Measurements from ENCODE around the gene PYM1.

The PYM1 gene

GRCh38 chr12:55912908-55913307 is 14.8 kb downstream of the PYM1 start:
- no peak overlapping the region for H3K4me3 ChIP-seq (ENCODE audit: low read depth, low read length)
- DNase-seq (ENCODE audit: low read depth), result no peak
- TF ChIP-seq CTCF (IDR thresholded peaks at IDR 0.05; ENCODE audit: control insufficient read depth, extremely low read depth, insufficient read depth), result no peak

GRCh38 chr12:55909513-55909884 is 18.2 kb downstream of the PYM1 start:
- DNase-seq (ENCODE audit: low read depth), result no peak
- peak overlapping the region; percentile 24 for H3K4me3 ChIP-seq (ENCODE audit: low read depth, low read length)
- TF ChIP-seq CTCF (IDR thresholded peaks at IDR 0.05; ENCODE audit: control insufficient read depth, extremely low read depth, insufficient read depth), result no peak

- TF ChIP-seq CTCF (IDR thresholded peaks at IDR 0.05; ENCODE audit: control insufficient read depth, extremely low read depth, insufficient read depth), result no peak
- DNase-seq (ENCODE audit: low read depth), result peak; percentile 95
- peak overlapping the region; percentile 24 for H3K4me3 ChIP-seq (ENCODE audit: low read depth, low read length)
These were observed 18.8 kb downstream of the PYM1 start for GRCh38 chr12:55908726-55909512.

- DNase-seq (ENCODE audit: low read depth), result no peak
These were observed 21.6 kb downstream of the PYM1 start for GRCh38 chr12:55906056-55906455.

GRCh38 chr12:55901881-55902490 is 25.7 kb downstream of the PYM1 start:
- DNase-seq (ENCODE audit: low read depth), result no peak
- no peak for TF ChIP-seq CTCF (IDR thresholded peaks at IDR 0.05; ENCODE audit: control insufficient read depth, extremely low read depth, insufficient read depth)
- H3K4me3 ChIP-seq (ENCODE audit: low read depth, low read length), result no peak overlapping the region

More at GRCh38 chr12:55906056-55906455, 21.6 kb downstream of the PYM1 start:
- TF ChIP-seq CTCF (IDR thresholded peaks at IDR 0.05; ENCODE audit: control insufficient read depth, extremely low read depth, insufficient read depth), result no peak
- H3K4me3 ChIP-seq (ENCODE audit: low read depth, low read length), result no peak overlapping the region

- no peak overlapping the region for H3K4me3 ChIP-seq (ENCODE audit: low read depth, low read length)
- no peak for TF ChIP-seq CTCF (IDR thresholded peaks at IDR 0.05; ENCODE audit: control insufficient read depth, extremely low read depth, insufficient read depth)
- no peak for DNase-seq (ENCODE audit: low read depth)
These were observed 28.6 kb downstream of the PYM1 start for GRCh38 chr12:55899082-55899481.
